Activated T-cell treated with anti-CD3 and anti-CD28 coated beads, Interleukin-2, amount 50 U/mL, for 1 hour (primary cell): ENCODE data around the gene EXOC4.
"Not testable (repeated sequence)": the region's sequence is repeated elsewhere in the genome, so short reads cannot be mapped to it uniquely, and the experiment has no call there.

Experiments used
- DNase-seq: peaks from one replicate; pipeline ENCODE4 v3.0.0-alpha.2; 2020

EXOC4 gene

DNA sequence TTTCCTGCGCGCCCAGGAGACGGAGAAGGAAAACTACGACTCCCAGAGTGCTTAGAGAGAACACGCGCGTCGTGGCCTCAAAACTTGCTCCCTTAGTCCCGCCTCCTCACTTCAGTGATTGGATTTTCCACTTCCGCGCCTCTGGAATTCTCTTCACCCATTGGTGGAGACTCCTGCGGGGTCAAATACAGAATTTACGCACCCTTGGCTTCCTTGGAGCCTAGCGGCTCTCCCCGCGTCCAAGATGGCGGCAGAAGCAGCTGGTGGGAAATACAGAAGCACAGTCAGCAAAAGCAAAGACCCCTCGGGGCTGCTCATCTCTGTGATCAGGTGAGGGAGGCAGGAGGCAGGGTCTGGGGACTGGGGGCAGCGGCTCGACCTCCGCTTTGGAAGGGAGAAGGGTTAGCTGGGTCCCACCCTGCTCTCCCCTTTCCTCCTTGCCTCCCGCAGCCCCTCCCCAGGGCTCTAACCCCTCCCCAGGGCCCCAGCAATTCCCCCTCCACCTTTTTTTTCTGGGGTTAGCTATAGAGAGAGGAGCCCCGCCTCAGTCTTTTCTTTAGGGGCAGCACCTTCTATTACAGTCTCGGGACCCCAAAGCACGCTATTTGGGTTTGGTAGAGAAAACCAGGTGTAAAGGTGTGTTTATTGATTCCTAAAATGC lies at the start of gene EXOC4:
TSS of gene EXOC4 (plus strand) at position 221 of the 661 bp plus-strand sequence.
- DNase-seq: peak; percentile 83

DNA sequence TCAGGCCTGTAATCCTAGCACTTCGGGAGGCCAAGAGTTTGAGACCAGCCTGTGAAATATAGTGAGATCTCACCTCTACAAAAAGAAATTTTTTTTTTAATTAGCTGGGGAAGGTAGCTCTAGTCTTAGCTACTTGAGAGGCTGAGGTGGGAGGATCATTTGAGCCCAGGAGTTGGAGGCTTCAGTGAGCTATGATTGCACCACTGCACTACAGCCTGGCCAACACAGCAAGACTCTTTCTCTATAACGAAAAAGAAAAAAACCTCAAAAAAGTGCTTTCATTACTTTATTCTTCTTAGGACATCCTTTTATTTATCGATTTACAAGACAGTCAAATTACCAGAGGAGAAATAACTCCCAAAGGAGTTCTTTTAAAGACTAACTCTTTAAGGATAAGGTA lies 49.4 kb upstream of the EXOC4 start:
- no peak for DNase-seq

DNA sequence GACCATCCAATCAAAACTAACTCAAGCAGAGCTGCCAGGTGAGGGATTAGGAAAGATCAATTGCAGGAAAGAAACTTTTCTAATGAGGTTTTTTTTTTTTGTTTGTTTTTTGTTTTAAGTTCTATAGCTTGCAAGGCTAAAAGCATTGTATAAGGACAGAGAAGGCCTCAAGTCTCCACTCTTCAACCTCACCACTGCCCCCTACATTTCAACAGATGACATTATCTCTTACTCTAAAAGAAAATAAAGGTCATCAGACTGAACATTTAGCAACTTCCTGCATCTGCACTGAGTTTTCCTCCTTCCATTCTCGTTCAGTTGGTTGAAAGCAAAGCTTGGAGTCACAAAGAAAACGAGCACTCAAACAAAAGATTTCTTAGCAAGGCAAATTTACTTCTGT lies 45.2 kb upstream of the EXOC4 start:
- no peak for DNase-seq

DNA sequence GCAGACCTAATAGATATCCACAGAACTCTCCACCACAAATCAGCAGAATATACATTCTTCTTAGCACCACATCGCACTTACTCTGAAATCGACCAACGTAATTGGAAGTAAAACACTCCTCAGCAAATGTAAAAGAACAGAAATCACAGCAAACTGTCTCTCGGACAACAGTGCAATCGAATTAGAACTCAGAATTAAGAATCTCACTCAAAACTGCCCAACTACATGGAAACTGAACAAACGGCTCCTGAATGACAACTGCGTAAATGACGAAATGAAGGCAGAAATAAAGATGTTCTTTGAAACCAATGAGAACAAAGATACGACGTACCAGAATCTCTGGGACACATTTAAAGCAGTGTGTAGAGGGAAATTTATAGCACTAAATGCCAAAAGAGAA lies 42.1 kb upstream of the EXOC4 start:
- not testable (repeated sequence) for DNase-seq

DNA sequence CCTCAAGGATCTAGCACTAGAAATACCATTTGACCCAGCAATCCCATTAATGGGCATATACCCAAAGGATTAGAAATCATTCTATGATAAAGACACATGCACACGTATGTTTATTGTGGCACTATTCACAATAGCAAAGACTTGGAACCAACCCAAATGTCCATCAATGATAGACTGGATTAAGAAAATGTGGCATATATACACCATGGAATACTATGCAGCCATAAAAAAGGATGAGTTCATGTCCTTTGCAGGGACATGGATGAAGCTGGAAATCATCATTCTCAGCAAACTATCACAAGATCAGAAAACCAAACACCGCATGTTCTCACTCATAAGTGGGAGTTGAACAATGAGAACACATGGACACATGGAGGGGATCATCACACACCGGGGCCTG lies 39.1 kb upstream of the EXOC4 start:
- DNase-seq: not testable (repeated sequence)

DNA sequence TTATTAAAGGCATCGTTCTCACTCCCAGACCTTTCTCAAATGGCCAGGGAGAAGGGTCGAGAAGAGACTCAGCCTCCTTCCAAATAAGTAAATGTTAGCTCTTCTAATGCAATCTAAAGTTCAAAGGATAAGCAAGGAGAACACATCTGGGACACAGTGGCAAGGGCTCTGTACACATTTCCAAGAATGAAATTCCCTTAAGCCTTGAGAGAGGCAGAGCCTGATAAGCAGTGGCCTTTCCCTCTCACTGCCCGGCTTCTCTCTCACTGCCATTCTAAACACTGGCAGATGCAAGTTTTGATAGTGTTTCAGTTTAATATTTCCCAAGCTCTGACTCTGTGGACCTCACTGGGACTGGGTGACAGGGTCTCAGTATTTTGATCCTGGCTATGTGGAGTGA lies 35.1 kb upstream of the EXOC4 start:
- no peak for DNase-seq

DNA sequence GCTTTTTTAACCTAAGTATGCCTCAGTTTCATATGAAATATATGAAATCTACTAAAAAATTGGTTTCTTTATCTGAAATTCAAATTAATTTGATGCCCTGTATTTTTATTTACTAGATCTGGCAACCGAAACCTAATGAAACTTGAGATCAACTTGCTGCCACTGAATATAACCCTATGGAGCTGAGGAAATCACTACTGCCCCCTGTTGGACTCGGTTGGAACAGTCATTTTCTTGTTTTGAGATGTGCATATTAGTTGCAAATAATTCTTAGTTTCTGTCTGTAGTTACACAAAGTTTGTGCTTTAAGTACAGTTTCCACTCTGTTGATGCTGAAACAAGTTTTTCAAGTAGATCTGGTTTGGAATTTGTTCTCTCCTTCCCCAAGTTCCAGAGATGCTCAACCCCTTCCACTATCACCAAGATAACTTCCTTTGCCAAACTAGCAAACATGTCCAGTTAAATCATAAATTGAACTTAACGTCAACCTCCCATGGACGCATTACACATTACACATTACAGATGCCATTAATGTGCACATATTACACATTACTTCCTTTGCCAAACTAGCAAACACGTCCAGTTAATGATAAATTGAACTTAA lies 22.2 kb upstream of the EXOC4 start:
- no peak for DNase-seq

DNA sequence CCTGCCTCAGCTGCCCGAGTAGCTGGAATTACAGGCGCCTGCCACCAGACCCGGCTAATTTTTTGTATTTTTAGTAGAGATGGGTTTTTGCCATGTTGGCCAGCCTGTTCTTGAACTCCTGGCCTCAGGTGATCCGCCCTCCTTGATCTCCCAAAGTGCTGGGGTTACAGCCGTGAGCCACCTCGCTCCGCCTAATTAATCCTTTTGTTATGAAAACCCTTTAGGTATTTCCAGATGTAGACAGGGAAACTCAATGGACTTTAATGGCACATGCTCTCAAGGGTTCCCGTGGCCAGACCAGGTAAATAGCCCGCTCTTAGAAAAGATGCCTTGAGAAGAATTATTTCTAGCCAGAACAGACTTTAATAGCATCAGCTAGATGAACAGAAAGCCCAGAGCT lies 19.7 kb upstream of the EXOC4 start:
- DNase-seq: no peak

DNA sequence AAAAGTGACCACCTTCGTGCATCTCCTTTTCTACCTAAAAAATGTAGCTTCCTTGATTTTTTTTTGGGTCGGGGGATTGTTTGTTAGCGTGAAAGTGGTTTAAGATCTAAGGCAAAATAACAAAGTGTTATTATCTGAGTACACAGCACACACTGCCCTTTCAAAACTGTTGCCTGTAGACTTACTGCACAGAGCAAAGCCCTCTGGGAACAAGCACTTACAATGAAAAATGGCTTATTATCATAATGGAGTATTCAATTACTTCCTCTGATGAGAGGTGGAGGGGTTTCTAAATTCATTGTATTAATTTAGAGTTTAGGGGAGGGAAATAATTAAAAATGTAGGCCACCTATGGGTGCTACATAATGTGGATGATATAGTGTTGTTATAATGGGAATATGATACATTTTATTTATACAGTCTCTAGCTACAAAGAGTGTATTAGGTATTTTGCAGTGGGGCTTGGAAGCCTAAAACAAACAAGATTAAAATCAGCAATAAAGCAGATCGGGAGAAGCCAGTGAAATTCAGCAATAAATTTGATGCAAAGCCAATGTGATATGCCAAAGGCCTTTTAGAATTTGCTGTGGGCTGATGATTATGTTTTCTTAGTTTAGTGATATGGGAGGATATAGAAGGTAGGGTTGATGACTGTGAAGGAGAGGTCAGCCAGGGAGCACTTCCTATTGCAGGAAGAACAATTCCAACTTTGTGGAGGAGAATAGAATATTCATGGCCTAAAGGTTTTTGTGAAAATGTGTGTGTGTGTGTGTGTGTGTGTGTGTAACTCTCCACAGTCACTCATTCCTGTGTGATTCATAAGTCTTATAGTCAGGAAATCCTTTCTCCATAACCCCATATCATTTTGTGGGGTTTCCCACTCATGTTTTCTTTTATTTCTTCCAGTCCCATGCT lies 17.7 kb upstream of the EXOC4 start:
- no peak for DNase-seq

DNA sequence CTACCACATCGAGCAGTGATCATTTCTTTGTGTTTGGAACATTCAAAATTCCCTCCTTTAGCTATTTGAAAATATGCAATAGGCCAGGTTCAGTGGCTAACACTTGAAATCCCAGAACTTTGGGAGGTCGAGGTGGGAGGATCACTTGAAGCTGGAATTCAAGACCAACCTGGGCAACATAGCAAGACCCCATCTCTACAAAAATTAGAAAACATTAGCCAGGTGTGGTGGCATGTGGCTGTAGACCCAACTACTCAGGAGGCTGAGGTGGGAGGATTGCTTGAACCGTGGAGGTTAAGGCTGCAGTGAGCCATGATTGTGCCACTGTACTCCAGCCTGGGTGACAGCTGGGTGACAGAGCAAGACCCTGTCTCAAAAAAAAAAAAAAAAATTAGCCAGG lies 15.3 kb upstream of the EXOC4 start:
- DNase-seq: no peak

DNA sequence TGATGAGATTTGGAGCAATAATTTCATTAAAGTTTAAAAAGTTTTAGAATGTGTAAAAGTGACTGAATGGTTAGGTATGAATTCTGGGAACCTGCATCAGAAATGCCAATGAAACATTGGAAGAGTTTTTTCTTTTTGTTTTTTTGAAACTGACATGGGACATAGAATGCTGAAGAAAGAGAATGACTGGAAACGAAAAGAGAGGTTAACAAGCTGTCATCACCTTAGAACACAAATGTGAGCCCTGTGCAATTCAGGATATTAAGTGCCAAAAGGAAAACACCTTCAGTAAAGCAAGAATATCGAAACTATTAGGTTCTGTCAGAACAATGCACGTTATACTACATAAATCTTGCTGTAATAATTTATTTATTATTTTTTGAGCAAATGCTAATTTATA lies 12.6 kb upstream of the EXOC4 start:
- DNase-seq: no peak

DNA sequence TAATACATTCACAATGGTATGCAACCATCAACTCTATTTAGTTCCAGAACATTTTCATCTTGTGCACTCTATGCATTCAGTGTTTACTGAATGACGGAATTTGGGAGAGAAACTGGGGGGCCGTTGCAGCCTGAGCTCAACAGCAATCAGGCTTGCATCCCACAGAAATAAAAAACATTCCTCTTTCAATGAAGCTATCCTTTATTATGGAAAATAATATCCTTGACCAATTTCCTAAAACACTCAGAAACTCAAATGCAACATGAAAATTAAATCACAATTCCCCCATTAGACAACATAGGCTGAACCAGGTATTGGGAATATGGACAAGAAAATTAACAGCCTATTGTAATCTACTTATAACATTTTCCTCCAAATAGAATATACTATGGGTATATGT lies 6.3 kb upstream of the EXOC4 start:
- DNase-seq: no peak

DNA sequence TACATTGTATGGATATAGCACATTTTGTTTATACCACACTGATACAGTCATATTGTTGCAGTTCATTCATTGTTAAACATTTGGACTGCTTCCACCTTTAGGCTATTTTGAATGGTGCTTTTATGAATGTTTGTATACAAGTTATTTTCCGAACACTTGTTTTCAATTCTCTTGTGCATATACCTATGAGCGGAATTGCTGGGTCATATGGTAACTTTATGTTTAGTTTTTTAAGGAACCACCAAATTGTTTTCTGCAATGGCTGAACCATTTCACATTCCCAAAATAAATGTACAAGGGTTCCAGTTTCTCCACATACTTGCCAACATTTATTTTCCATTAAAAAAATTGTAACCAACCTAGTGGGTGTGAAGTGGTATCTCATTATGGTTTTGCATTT lies 4.0 kb upstream of the EXOC4 start:
- no peak for DNase-seq

DNA sequence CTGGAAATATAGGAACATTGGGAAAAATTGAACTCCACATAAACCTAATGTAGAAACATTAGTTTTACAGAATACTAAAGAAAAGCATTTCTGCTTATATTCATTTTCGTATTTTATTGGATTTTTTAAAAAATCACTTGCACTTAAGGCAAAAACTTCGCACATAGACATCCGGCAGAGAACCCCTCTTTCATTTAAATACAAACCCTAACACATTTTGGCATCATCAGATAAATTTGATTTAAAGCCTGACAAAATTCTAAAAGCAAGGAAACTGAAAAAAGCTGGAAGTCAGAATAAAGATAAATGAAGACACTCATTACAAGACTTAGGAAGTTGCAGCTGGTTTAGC lies 396 bp upstream of the EXOC4 start:
- DNase-seq: no peak

DNA sequence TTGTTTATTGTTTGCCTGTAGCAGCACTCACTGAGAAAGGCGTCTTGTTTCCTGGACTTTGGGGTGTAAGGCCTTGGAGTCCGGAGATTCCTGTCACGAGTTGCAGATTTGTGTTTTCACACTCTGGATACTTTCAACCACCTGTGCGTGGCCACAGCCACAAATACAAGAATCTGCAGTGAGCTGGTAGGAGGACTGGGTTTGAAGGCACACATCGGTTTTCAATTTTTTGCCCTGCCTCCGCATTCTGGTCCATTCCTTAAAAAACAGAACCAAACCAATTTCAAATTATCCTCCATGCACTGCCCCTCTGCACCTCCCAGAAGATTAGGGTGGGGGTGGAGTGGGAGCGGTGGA lies 619 bp downstream of the EXOC4 start:
- DNase-seq: peak; percentile 23

DNA sequence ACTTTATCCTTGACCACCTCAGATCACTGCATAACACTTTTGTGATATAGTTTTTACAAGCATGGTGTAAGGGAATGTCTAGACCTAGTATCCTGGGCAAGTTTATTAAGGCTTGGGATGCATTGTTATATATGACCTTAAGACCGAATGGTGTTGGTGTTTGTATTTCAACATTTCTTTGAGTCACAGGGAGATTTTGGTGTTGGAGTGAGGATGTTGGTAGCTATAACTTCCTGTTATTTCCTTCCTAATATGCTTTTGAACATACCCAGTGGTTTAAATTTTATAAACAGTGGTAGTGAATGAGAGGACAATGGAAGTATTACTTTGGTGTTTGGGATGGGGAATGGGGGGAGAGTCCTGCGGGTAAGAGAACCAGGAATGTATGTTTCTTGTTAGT lies 2.6 kb downstream of the EXOC4 start:
- DNase-seq: no peak

DNA sequence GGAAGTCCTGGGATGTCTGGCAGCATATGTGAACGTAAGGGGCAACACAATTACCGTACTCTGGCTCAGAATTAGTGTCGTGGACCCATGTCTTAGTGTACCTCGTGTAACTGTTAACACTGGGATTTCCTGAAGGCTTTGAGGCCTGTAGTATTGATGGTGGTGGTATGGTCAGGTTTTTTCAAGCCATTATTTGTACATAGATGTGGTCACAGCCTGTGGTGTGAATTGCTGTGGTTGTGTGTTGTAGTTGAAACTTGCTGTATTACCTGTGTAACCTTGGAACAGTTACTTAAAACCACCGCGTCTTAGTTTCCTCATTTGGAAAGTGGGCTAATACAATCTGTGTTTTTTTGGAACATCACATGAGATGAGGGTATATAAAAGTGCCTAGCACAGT lies 5.3 kb downstream of the EXOC4 start:
- DNase-seq: no peak

DNA sequence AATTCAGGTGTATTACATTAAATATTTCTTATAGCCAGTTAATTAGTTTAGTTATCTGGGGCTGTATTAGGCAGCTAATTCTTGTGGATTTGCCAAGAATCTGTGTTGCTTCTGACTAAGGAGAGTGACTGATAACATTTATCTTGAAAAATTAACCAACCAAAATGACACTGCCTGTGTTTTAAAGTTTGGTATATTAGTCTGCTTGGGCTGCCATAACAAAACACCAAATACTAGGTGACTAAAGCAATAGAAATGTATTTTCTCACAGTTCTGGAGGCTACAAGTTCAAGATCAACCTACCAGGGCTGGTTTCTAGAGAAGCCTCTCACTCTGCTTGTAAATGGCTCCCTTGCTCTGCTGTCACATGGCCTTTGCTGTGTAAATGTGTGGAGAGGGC lies 12.9 kb downstream of the EXOC4 start:
- no peak for DNase-seq

DNA sequence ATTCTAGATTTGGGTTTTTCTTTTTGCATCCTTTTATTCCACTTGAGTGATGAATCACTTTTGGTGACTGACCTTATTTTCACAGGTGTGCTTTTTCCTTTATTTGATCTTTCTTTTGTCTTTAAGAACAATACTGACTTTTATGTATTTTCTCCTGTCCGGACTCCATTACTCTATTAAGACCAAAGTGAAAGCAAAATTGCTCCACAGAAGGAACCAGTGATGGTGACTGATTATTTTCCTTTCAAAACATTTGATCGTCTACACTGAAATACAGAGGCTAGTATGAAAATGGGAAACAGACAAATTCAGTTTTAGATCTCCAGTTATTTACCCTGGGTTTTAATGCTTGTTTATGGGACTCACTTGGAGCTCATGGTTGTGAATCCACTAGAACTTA lies 15.5 kb downstream of the EXOC4 start:
- DNase-seq: no peak

DNA sequence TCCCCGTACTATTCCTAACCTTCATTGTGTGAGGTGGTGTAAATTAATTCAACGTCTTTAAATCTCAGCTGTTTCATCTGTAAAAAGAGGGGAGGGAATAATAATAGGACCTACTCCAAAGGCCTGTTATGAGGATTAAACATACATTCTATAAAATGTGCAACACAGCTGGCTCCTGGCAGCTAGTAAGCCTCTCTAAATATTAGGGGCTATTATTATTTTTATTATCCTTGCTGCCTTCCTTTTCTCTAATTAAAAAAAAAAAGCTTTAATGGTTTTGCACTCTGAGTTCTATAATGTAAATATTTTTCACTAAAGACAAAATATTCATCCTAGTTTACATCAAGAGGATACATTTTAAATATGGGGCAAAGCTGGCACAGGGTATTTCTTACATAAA lies 19.5 kb downstream of the EXOC4 start:
- no peak for DNase-seq

DNA sequence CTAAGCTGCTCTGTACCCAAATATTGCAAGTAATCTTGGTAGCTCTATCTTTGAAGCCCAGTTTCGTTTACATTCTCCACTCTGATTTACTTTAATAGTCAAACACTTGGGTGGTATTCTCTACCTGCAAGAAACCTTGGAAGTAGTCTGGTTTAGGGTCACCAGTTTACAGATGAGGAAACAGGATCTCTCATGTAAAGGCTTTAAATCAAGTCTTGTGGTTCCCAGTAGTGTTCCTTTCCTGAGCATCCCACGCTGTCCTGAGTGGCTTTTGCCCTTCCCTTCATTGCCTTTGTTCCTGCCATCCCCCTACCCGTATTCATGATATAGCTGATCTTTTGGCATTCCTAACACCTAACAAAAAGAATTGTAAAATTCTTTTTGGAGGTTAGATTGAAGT lies 20.3 kb downstream of the EXOC4 start:
- DNase-seq: no peak

DNA sequence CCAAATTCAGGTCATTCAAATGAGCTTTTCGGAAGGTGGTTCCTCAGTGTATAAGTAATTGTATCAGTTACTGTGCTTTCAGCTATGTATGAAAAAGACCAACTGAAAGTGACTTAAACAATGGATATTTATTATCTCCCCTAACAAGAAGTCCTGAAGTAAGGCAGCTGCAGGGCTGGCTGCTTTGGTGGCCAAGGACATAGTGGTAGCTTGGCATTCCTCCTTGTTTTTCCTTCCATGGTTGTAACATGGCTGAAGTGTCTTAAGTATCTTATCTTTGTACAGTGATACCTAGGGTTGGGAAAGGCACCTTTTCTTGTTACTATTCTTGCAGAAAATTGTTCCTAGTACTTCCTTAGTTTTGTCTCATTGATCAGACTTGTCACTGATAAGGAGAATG lies 21.4 kb downstream of the EXOC4 start:
- DNase-seq: no peak

DNA sequence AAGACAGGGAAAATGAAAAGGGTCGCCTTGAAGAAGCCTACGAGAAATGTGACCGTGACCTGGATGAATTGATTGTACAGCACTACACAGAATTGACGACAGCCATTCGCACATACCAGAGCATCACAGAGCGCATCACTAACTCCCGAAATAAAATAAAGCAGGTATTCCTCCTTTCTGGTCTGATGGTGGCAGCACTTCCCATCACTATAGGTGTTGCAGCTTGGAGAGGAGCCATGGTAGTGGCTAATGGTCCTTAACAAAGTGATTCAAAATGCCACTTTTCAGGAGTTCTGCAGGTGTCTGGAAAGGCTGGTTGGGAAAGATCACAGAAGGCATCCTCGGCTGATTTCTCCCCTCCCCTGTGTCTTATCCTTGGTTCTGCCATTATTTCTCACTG lies 22.1 kb downstream of the EXOC4 start:
- no peak for DNase-seq

DNA sequence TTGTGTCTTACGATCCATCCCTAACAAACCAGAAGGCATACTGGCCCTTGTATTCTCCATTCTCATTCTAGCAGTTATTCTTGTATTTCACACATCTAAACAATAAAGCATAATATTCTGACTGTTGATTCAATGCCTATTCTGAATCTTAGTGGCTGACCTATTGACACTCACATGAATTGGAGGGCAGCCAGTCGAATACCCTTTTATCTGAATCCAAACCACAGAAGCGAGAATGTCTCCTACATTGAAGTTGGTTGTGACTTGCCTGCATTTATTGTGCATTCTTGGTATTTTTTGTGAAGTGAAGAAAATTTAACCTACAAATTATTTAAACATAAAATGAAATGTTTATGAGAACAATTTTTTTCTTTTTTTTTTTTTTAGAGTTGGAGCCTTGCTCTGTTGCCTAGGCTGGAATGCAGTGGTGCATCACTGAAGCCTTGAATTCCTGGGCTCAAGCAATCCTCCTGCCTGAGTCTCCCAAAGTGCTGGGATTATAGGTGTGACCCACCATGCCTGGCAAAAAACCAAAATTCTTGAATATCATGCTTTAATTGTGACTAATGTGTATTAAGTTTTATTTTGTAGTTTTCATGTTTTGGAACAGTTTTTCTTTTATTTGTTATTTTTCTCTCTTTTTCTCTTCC lies 22.7 kb downstream of the EXOC4 start:
- no peak for DNase-seq
